HL-60 (cell line): ENCODE results near the gene TSC1.

Source experiments
- DNase-seq, 2 experiments: peaks; one replicate each; pipeline ENCODE4 v3.0.0-alpha.2; 2010 to 2020; ENCODE audit warnings: low read depth in 1 of 2, low spot score in 1 of 2
- H3K27ac ChIP-seq: fragments of 250-450 bp; sonication (Bioruptor Pico); replicated peaks from 2 replicates; pipeline ENCODE4 v1.5.1; 2020; ENCODE audit warnings: mild to moderate bottlenecking, moderate library complexity
- H3K27me3 ChIP-seq: fragments of 250-450 bp; sonication (Bioruptor Pico); 2 replicates; pipeline ENCODE4 v1.5.1; 2021; ENCODE audit warnings: mild to moderate bottlenecking, moderate library complexity; ENCODE audit not compliant: insufficient read depth, poor library complexity, severe bottlenecking
- H3K4me3 ChIP-seq: replicated peaks from 2 replicates; pipeline ENCODE4 v1.5.1; 2011; ENCODE audit warnings: mild to moderate bottlenecking, control low read depth, low read length; ENCODE audit not compliant: insufficient read depth
- CTCF ChIP-seq: IDR thresholded peaks from one replicate; pipeline ENCODE4 v1.5.1; 2011; ENCODE audit warnings: low read length, control low read depth, inconsistent platforms; ENCODE audit not compliant: insufficient read depth
- GABPA ChIP-seq: IDR thresholded peaks from 2 replicates; pipeline ENCODE4 v1.6.1; 2012; ENCODE audit warnings: low read depth
- POLR2AphosphoS5 ChIP-seq: IDR thresholded peaks from 2 replicates; pipeline ENCODE4 v1.6.1; 2012; ENCODE audit warnings: low read depth
- REST ChIP-seq: IDR thresholded peaks from 2 replicates; pipeline ENCODE4 v1.6.1; 2012; ENCODE audit warnings: low read depth; ENCODE audit not compliant: insufficient replicate concordance
- SPI1 ChIP-seq: IDR thresholded peaks from 2 replicates; pipeline ENCODE4 v1.6.1; 2012; ENCODE audit warnings: low read depth, mild to moderate bottlenecking, borderline replicate concordance

TSC1 gene

GRCh38 chr9:132978451-132979131 is 34.2 kb upstream of the TSC1 start, which contains the start of gene GFI1B:
Gene GFI1B (plus strand): TSS chr9:132978694. CDS start chr9:132986679, 7,985 bp downstream.
- Histone ChIP-seq H3K27ac (no peak within 1 kb of the TSS), H3K4me3 (no peak within 1 kb of the TSS), H3K27me3 (no peaks in the 10 kb centered on the region)
- peak; percentile 80 for TF ChIP-seq REST
- TF ChIP-seq CTCF: no peak
- no peak for TF ChIP-seq POLR2AphosphoS5
- TF ChIP-seq SPI1: no peak
- no peak for TF ChIP-seq GABPA
- peak in 1 of 2 experiments; percentile 41 for DNase-seq

GRCh38 chr9:132978112-132978450 is 33.7 kb upstream of the TSC1 start:
- no peak overlapping the region for H3K4me3 ChIP-seq

More at GRCh38 chr9:132978112-132978450, 33.7 kb upstream of the TSC1 start:
- H3K27ac ChIP-seq: no peak overlapping the region
- TF ChIP-seq GABPA (no peak), SPI1 (no peak), CTCF (no peak), POLR2AphosphoS5 (no peak), REST (no peak)
- H3K27me3 ChIP-seq: no peaks in the 10 kb centered on the region
- DNase-seq: no peak
